ENCODE measurements around the gene PXDN.

DNA sequence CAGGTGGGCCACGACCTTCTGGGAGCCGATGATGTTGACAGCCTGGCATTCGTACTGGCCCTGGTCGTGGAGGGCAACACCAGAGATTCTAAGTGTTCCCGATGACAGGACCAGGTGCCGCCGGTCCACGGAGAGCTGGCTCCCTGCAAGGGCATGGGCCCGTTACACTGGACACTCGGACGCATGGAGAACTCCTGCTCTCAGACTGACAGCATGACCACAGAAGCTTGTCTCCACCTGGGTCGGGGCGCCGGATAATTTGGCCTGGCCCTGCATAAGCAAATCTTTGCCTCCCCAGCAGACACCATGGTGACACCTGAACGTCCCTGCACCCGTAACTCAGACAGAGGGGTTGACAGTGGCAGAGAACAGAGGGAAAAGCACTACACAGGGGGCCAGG is 80.7 kb downstream of the PXDN start:
- TF ChIP-seq ZNF274 (IDR thresholded peaks at IDR 0.05; ENCODE audit: low read depth, low read length) = no peak
- TF ChIP-seq YY1 (IDR thresholded peaks at IDR 0.05; ENCODE audit: insufficient read depth, insufficient read length) = no peak

All from NT2/D1 (cell line).